ENCODE data around the gene DNAI4.

The DNAI4 gene

GRCh38 chr1:66850989-66851388, 73.7 kb downstream of the DNAI4 start:
- no peak for TF ChIP-seq CTCF (IDR thresholded peaks at IDR 0.05; ENCODE audit: extremely low read depth, insufficient read depth, missing control alignments)
- in situ Hi-C loops (cut with MboI; ENCODE audit: low pct_unique_long_range_greater_than_20kb, low sequenced_read_pairs, unreplicated experiment), result no loop called here
- DNase-seq (ENCODE audit: low spot score), result no peak

DNA sequence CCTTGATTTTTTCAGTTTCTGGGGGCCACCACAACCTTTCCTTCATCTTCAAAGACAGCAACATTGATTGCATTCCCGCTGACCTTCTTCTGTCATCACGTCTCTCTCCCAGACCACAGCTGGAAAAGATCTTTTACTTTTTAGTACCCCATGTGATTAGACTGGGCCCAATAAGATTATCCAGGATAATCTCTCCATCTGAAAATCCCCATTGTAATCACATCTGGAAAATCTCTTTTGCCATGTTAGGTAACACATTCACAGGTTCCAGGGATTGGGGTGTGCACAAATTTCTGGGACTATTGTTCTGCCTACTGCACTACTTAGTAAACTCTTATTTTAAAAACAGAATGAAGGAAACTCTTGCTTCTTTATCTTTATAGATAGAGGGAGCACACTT, 76.5 kb downstream of the DNAI4 start:
- DNase-seq (ENCODE audit: low spot score), result no peak
- in situ Hi-C loops (cut with MboI; ENCODE audit: low pct_unique_long_range_greater_than_20kb, low sequenced_read_pairs, unreplicated experiment), result no loop called here
- no peak for TF ChIP-seq CTCF (IDR thresholded peaks at IDR 0.05; ENCODE audit: extremely low read depth, insufficient read depth, missing control alignments)

- in situ Hi-C loops (cut with MboI; ENCODE audit: low pct_unique_long_range_greater_than_20kb, low sequenced_read_pairs, unreplicated experiment), result no loop called here
- DNase-seq (ENCODE audit: low spot score), result no peak
Measured at GRCh38 chr1:66840929-66841328, 83.7 kb downstream of the DNAI4 start.

GRCh38 chr1:66834926-66835325, 89.7 kb downstream of the DNAI4 start:
- TF ChIP-seq CTCF (IDR thresholded peaks at IDR 0.05; ENCODE audit: extremely low read depth, insufficient read depth, missing control alignments), result no peak
- in situ Hi-C loops (cut with MboI; ENCODE audit: low pct_unique_long_range_greater_than_20kb, low sequenced_read_pairs, unreplicated experiment), result no loop called here
- no peak for DNase-seq (ENCODE audit: low spot score)

More at GRCh38 chr1:66840929-66841328, 83.7 kb downstream of the DNAI4 start:
- no peak for TF ChIP-seq CTCF (IDR thresholded peaks at IDR 0.05; ENCODE audit: extremely low read depth, insufficient read depth, missing control alignments)

DNA sequence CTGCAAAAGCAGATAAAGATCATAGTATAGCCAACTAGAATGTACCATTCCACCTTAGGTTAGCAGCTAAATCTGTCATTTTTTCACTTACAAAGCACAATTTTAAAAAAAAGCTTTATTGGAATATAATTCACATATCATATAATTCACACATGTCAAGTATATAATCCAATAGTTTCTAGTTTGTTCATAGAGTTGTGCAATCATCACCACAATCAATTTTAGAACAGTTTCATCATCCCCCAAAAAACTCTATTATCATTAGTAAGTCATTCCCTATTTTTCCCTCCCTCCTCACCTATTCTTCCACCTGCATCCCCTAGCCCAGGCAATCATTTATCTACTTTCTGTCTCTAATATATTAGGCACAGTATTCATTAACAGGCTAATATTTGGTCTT, 91.5 kb downstream of the DNAI4 start:
- TF ChIP-seq CTCF (IDR thresholded peaks at IDR 0.05; ENCODE audit: extremely low read depth, insufficient read depth, missing control alignments), result no peak
- in situ Hi-C loops (cut with MboI; ENCODE audit: low pct_unique_long_range_greater_than_20kb, low sequenced_read_pairs, unreplicated experiment), result no loop called here
- DNase-seq (ENCODE audit: low spot score), result no peak

- in situ Hi-C loops (cut with MboI; ENCODE audit: low pct_unique_long_range_greater_than_20kb, low sequenced_read_pairs, unreplicated experiment), result no loop called here
- TF ChIP-seq CTCF (IDR thresholded peaks at IDR 0.05; ENCODE audit: extremely low read depth, insufficient read depth, missing control alignments), result no peak
- DNase-seq (ENCODE audit: low spot score), result no peak
Measured at GRCh38 chr1:66831529-66832239, 93.0 kb downstream of the DNAI4 start.

All from GM13977 (cell line).